RKO (cell line): Measurements from ENCODE around the gene OVCH2.

ENCODE experiments used
- DNase-seq: peaks from one replicate; pipeline ENCODE4 v3.0.0-alpha.2; 2016; ENCODE audit warnings: low spot score

OVCH2 gene

GRCh38 chr11:7639643-7640025 is 66.6 kb downstream of the OVCH2 start:
- no peak for DNase-seq
